ENCODE data around the gene HK1.

HK1 gene

GRCh38 chr10:69408318-69409175 lies 130.3 kb downstream of the HK1 start:
- peak; percentile 88 for DNase-seq

- DNase-seq: no peak
These were observed 130.8 kb downstream of the HK1 start for GRCh38 chr10:69409176-69409495.

- no peak for DNase-seq
These were observed 131.7 kb downstream of the HK1 start for GRCh38 chr10:69409968-69410367.

- no peak for DNase-seq
These were observed 132.2 kb downstream of the HK1 start for GRCh38 chr10:69410487-69410886.

DNA sequence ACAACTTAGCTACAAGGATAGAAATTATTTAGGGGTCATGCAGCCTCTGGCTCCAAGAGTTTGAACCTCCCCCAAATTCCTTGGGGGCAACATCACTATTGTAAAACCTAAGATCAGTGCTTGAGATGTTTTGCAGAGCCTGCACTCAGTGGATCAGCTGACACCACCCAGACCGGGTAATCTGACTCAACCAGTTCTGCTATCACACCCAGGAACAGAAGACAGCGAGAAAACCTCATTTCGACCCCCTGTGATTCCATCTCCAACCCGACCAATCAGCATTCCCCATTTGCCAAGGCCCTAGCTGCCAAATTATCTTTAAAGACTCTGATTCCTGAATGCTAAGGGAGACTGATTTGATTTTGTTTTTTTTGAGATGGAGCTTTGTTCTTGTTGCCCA lies 133.2 kb downstream of the HK1 start:
- DNase-seq: no peak

DNA sequence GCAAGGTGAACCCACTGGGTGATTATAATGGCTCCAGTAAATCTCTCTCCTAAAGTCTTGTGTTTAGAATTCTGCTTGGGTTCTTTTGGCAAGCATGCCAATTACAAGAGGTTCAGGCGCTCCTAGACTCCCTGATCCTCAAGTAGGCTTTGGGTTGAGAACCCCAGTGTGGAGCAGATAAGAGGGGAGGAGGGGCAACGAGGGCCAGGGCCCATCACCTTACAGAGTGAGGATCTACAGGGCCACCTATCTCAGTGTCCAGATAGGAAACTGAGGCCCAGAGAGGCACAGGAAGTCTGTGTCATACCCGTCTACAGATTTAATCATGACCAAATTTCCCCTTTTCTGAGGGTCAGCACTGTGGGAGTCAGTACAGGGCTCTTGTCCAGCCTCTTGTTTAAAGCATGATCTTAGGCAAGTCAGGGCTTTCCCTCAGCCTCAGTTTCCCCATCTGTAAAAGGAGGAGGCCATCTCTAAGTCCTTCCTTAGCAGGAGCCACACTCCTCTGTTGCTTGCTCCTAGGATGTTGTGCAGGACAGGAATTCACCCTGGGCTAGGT lies 134.0 kb downstream of the HK1 start:
- DNase-seq: no peak

GRCh38 chr10:69413221-69413865 lies 135.0 kb downstream of the HK1 start:
- DNase-seq: no peak

DNA sequence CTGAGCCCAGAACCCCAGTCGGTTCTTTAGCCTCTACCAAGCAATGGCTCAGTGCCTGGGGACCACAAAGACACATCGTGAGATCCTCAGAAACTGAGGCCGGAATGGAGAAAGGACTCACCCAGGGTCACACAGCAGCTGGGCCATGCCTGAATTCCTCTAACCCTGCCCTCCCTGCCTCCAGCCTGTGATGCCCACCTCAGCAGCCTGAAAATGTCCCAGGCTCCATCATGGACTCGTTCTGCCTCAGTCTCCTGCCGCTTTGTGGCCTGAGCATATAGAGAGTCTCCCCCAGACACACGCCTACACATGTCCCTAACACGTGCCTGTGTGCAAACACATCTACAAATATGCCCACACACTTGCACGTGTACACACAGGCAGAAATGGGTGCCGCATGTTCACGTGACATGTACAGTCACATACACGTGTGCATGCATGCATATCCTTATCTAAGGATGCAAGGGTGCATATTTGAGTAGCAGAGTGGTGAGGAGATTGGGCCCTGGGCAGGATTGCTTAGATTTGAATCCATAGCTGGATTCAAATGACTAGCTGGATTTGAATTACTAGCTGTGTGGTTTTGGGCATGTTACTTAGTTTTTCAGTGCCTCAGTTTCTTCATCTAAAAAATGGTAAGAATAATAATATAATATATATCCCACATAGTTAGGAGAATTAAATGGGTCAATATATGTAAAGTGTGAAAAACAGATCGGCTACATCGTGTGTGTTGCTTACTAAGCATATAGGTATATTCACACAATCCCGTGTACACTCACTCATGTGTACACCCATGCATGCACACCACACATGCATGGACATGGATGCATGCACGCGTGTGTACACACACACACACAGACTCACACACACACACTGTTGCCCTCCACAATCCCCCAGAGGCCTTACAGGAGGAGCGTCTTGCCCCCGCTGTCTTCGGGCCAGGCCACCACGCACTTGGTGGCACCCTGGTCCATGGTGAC lies 136.0 kb downstream of the HK1 start:
- no peak for DNase-seq

DNA sequence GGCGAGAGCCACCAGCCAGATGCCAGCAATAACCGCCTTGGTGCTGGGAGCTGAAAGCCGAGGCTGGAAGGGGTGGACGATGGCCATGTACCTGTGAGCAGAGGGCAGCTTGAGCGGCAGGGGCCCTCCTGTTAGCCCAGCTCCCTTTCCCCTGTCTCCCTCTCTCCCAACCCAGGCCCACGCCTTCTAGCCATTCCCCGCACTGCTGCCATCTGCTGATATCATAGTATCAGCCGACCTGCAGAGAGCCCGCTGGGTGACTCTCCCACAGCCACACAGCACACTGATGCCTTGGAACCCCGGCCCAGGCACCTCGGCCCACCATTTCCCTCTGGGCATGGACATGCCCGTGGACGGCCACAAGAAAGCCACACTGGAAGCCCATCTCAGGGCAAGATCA lies 136.8 kb downstream of the HK1 start:
- DNase-seq: no peak

DNA sequence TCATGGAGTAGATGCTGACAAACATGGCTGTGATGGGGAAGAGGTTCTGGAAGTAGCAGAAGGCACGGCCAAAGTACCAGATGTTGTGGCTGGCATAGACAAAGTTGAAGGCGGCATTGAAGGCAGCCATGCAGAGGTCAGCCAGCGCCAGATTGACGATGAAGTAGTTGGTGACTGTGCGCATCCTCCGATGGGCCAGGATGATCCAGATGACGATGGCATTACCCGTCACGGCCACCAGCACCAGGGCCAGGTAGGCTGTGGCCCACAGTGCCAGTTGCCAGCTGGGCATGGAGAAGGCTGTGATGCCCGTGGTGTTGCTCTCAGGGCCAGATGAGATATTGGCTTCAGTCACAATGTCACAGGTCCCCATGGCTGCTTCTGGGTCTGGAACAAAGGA lies 137.7 kb downstream of the HK1 start:
- no peak for DNase-seq

DNA sequence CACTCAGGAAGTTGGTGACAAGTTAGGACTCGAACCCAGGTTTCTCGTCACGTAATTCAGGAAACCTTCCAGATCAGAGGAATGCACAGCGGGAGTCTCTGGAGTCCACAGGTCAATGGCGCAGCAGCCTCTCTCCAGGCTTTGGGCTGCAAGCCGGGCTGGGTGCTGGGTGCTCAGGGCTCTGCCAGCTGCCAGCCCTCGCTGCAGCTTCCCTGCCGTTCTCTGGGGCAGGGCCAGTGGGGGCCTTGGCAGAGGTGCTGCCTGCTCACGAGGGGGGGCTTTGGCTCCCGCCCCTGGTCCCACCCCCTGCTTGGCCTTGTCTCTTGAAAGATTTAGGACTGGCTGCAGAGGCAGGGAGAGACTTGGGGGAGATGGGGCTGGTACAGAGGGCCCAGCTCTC lies 138.4 kb downstream of the HK1 start, which contains the start of gene TACR2:
TACR2 (minus strand) TSS at position 224 of the 400 bp plus-strand sequence. CDS start 595 bp downstream, outside the sequence.
- no peak for DNase-seq

DNA sequence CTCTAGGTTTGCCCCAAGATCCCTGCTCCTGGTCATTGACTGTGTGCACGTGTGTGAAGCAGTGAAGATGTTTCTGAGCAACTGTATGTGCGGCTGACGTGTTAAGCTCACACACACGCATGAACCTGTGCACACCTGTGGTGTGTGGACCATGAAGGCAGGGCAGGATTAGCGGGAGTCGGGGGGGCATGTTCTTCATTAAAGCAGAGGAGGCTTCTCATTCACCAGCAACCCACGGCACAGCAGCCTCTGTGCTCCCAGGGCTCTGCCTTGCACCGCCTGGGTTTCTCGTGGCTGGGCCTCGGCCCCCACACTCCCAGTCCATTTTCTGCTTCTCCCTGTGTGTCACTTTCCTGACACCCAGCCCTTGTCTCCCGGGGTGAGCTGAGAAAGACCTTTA lies 139.2 kb downstream of the HK1 start:
- DNase-seq: no peak

DNA sequence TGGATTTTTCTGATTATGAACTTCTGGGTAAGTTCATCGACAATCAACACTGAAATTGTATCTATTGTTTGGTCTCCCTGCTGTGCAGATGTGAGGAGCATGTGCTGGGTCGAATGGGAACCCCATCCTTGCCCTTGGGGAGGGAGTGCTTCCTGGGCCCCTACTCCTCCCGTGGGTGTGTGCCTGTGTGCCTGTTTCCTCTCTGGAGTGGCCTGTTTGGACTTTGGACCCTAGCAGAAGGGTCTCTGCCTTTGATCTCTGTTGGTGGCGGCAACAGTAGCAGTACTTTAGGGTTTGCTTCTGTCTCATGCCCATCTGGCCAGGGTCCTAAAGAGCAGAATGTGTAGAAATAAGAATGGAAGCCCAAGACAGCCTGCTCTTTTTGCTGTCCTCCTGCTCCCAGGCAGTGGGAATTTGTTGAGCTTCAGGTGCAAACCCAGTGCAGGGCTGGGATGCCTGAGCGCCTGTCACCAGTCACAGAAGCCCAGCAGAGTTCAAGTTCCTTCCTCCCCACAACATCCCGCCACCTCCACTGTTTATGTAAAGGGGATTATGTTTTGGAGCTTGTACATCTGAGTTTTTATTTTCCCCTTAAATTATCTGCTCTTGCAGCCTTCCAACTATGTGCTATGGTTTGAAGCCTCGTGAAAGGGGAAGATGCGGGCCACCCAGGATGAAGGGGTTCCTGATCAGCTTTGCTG lies 139.9 kb downstream of the HK1 start:
- no peak for DNase-seq

- DNase-seq: no peak
These were observed 140.9 kb downstream of the HK1 start for GRCh38 chr10:69419096-69419743.

GRCh38 chr10:69419744-69420126 lies 141.4 kb downstream of the HK1 start:
- no peak for DNase-seq

- DNase-seq: no peak
These were observed 143.5 kb downstream of the HK1 start for GRCh38 chr10:69421611-69422308.

DNA sequence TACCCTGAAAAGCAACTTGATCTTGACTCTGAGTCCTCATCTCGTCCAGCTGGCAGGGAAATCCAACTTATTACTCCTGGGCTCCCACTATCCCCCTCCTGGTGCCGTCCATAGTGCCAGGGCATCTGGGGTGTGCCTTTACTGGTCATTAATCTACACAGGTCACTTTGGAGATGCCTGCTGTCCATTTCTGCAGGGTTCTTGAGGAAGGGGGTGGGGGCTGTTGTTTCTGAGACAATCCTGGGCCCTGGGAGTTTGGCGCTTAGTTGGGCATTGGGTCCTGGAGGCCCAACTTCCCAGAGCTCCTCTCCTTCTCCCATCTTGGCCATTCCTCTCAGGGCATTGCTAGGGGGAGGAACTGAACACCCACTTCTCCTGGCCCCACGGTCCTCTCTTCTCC lies 144.4 kb downstream of the HK1 start:
- DNase-seq: no peak

GRCh38 chr10:69425041-69425440 lies 146.7 kb downstream of the HK1 start:
- no peak for DNase-seq

- peak; percentile 82 for DNase-seq
These were observed 147.4 kb downstream of the HK1 start for GRCh38 chr10:69425511-69426298.

DNA sequence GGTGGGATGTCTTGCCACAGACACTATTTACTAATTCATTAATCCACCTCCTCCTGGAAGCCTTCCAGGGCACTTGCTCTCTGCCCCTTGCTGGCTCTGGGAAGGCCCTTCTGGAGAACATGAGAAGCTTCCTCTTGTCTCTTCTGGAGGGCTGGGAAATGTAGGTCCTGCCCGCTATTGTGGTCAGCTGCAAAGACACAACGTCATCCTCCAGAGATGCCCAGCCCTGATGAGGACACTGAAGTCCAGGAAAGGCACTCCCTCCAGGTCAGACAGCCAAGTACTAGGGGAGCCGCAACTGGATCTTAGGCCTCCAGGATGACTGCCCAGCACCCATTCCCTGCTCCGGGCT lies 148.1 kb downstream of the HK1 start:
- DNase-seq: no peak

Data from central memory CD4-positive, alpha-beta T cell (primary cell).